GM12873 (cell line): Measurements from ENCODE around the gene ST7.

Experiments
- CTCF ChIP-seq: IDR thresholded peaks from 2 replicates; pipeline ENCODE4 v1.5.1; 2012; ENCODE audit warnings: low read depth, mild to moderate bottlenecking, moderate library complexity, low read length, control low read depth; ENCODE audit not compliant: insufficient read depth; ENCODE audit errors: missing control alignments

Gene ST7

GRCh38 chr7:117229350-117229749 is 276.0 kb downstream of the ST7 start:
- no peak for TF ChIP-seq CTCF

- TF ChIP-seq CTCF: no peak
Observed at GRCh38 chr7:117230276-117231046, 277.2 kb downstream of the ST7 start.

- TF ChIP-seq CTCF: no peak
Observed at GRCh38 chr7:117231047-117231359, 277.7 kb downstream of the ST7 start.

- TF ChIP-seq CTCF: no peak
Observed at GRCh38 chr7:117237646-117238045, 284.3 kb downstream of the ST7 start.

- no peak for TF ChIP-seq CTCF
Observed at GRCh38 chr7:117238472-117238871, 285.2 kb downstream of the ST7 start.

- TF ChIP-seq CTCF: no peak
Observed at GRCh38 chr7:117238937-117239336, 285.6 kb downstream of the ST7 start.

GRCh38 chr7:117241088-117241487 is 287.8 kb downstream of the ST7 start:
- no peak for TF ChIP-seq CTCF
